Thyroid gland (tissue), 4 donors: Measurements from ENCODE around the gene PDIA4. TPM values are rescaled to one million over a fixed set of nuclear protein-coding genes. Genes with fewer than 3 reads are reported as not detected.

ENCODE experiments used
- DNase-seq, 2 donors: peaks; one replicate each; pipeline ENCODE4 v3.0.0-alpha.2; 2019
- H3K27ac ChIP-seq, 3 donors: fragments of 200-600 bp; sonication (generic); 1 replicate in 2 of 3; 2 replicates in 1 of 3; pipeline ENCODE4 v1.5.1; 2016 to 2019; ENCODE audit warnings: mild to moderate bottlenecking in 1 of 3, moderate library complexity in 1 of 3
- H3K27me3 ChIP-seq: fragments of 200-600 bp; sonication (generic); one replicate; pipeline ENCODE4 v1.5.1; 2019
- H3K36me3 ChIP-seq, 2 donors: fragments of 200-600 bp; sonication (generic); one replicate each; pipeline ENCODE4 v1.5.1; 2016 to 2019
- H3K4me1 ChIP-seq, 2 donors: fragments of 200-600 bp; sonication (generic); one replicate each; pipeline ENCODE4 v1.5.1; 2017 to 2019
- H3K4me3 ChIP-seq, 3 donors: fragments of 200-600 bp; sonication (generic); replicated peaks in 1 of 3; 1 replicate in 2 of 3; 2 replicates in 1 of 3; pipeline ENCODE4 v1.5.1; 2016; ENCODE audit warnings: mild to moderate bottlenecking in 1 of 3
- H3K9me3 ChIP-seq: fragments of 200-600 bp; sonication (generic); one replicate; pipeline ENCODE4 v1.5.1; 2017
- POLR2A ChIP-seq, 2 donors: fragments of 450-650 bp; IDR thresholded peaks; one replicate each; pipeline ENCODE4 v1.6.1; 2017; ENCODE audit warnings: antibody characterized with exemption in 2 of 2, mild to moderate bottlenecking in 2 of 2, moderate library complexity in 1 of 2
- WGBS, 2 donors: methylation state at CpG; one replicate each; pipeline ENCODE4 v1.1.5; 2017; 5-methylcytosine and 5-hydroxymethylcytosine counted together
- intact Hi-C: fragments of 100-400 bp; cut with DNase I; formaldehyde crosslinking; loops from one replicate; pipeline ENCODE4 v1.15.1; 2023
- total RNA-seq, 4 donors: library from RNA; depleted of rRNA; stranded (reverse); fragments of >200 nt; gene quantifications; one replicate each; pipeline ENCODE4 v1.2.3, GENCODE V29; 2016
- TF ChIP-seq, protein P1 (sequence below), 6 experiments: fragments of 200-600 bp in 3 of 6; fragments of 450-650 bp in 3 of 6; sonication (generic) in 3 of 6; IDR thresholded peaks; one replicate each; pipeline ENCODE4 v1.5.1; 2016 to 2019; ENCODE audit warnings: antibody characterized with exemption in 6 of 6, mild to moderate bottlenecking in 2 of 6, inconsistent platforms in 1 of 6, moderate library complexity in 1 of 6

Gene PDIA4
- total RNA-seq, 4 donors from 2014 or later = 172 to 749 (median 498) TPM

DNA sequence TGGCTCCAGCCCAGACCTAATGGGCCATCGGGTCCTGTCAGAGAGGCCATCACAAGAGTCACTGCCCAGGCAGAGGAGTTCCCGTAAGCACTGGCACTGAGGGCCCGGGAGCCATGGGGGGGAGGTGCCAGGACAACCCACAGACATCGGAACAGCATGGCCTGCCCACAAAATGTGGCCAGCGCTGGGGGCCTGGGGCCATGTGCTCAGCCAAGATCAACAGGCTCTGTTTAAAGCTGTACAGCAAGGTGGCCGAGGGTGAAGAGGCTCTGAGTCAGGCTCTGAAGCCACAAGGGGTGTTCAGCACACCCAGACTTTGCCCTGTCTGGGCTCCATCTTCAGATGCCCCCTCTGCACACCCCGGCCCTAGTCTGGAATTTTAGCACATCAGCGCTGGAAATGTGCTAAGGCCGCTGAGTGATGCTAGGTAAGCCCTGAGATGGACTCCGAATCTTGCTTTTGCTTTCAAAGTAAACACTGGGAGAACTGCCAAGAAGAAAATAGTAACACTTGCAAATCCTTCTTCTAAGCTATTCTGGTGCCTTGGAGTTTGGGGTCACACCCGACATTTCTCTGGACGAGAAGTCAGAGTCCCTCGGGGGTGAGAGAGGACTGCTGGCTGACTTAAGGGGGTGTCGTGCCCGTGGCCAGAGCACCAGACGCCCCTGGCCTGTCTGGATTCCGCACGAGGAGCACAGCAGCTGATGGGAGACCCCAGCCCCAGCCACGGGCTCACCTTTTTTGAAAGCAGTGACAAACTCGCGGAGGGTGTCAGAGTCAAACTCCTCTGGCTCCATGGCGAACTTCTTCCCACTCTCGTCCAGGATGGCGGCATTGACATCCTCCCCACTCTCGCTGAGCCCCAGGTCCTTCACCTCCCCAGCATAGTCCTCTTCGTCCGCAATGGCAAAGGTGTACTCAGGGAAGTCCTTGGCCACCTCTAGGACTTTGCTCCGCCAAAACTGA lies 23.6 kb downstream of the PDIA4 start:
- TF ChIP-seq, protein P1, sequence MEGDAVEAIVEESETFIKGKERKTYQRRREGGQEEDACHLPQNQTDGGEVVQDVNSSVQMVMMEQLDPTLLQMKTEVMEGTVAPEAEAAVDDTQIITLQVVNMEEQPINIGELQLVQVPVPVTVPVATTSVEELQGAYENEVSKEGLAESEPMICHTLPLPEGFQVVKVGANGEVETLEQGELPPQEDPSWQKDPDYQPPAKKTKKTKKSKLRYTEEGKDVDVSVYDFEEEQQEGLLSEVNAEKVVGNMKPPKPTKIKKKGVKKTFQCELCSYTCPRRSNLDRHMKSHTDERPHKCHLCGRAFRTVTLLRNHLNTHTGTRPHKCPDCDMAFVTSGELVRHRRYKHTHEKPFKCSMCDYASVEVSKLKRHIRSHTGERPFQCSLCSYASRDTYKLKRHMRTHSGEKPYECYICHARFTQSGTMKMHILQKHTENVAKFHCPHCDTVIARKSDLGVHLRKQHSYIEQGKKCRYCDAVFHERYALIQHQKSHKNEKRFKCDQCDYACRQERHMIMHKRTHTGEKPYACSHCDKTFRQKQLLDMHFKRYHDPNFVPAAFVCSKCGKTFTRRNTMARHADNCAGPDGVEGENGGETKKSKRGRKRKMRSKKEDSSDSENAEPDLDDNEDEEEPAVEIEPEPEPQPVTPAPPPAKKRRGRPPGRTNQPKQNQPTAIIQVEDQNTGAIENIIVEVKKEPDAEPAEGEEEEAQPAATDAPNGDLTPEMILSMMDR (IDR thresholded peaks at IDR 0.05) = no peak
- TF ChIP-seq POLR2A (IDR thresholded peaks at IDR 0.05) = no peak
- no peak overlapping the region for H3K27ac ChIP-seq
- intact Hi-C loops = loop anchor here (5.0 kb wide), 1 partner anchor 63 kb away; no protein-coding TSS in a partner anchor
- H3K27me3 ChIP-seq = no peaks in the 10 kb centered on the region
- no peaks in the 10 kb centered on the region for H3K4me1 ChIP-seq
- peaks cover 62 to 80% of the 10 kb centered on the region in 2 donors for H3K36me3 ChIP-seq
- no peaks in the 10 kb centered on the region for H3K9me3 ChIP-seq
- H3K4me3 ChIP-seq = no peak overlapping the region
- 90% methylated on average over 21 to 24 of the region's 28 CpGs for WGBS, 2 donors
- DNase-seq = no peak

- Histone ChIP-seq H3K9me3 (no peaks in the 10 kb centered on the region), H3K4me3 (no peak overlapping the region), H3K27me3 (no peaks in the 10 kb centered on the region), H3K4me1 (no peaks in the 10 kb centered on the region), H3K36me3 (peaks cover 57 to 71% of the 10 kb centered on the region in 2 donors), H3K27ac (no peak overlapping the region)
- DNase-seq = no peak
- no peak for TF ChIP-seq POLR2A (IDR thresholded peaks at IDR 0.05)
- TF ChIP-seq, protein P1 (IDR thresholded peaks at IDR 0.05) = no peak
- 95% methylated on average over 27 of the region's 27 CpGs for WGBS, 2 donors
- intact Hi-C loops = loop anchor here (5.0 kb wide), 1 partner anchor 64 kb away; no protein-coding TSS in a partner anchor
These were observed 24.6 kb downstream of the PDIA4 start for GRCh38 chr7:149003560-149004305.

- Histone ChIP-seq H3K27me3 (no peaks in the 10 kb centered on the region), H3K27ac (no peak overlapping the region), H3K4me3 (no peak overlapping the region), H3K4me1 (no peaks in the 10 kb centered on the region), H3K36me3 (peaks cover 50 to 66% of the 10 kb centered on the region in 2 donors), H3K9me3 (no peaks in the 10 kb centered on the region)
- TF ChIP-seq, protein P1 (IDR thresholded peaks at IDR 0.05) = no peak
- TF ChIP-seq POLR2A (IDR thresholded peaks at IDR 0.05) = no peak
- 92 to 94% methylated on average over 11 of the region's 11 CpGs for WGBS, 2 donors
- no peak for DNase-seq
- intact Hi-C loops = loop anchor here (5.0 kb wide), 1 partner anchor 64 kb away; no protein-coding TSS in a partner anchor
These were observed 25.3 kb downstream of the PDIA4 start for GRCh38 chr7:149003018-149003417.

- 96 to 97% methylated on average over 8 to 13 of the region's 13 CpGs for WGBS, 2 donors
- TF ChIP-seq, protein P1 (IDR thresholded peaks at IDR 0.05) = no peak
- TF ChIP-seq POLR2A (IDR thresholded peaks at IDR 0.05) = no peak
- no peaks in the 10 kb centered on the region for H3K9me3 ChIP-seq
- intact Hi-C loops = loop anchor here (5.0 kb wide), 1 partner anchor 65 kb away; no protein-coding TSS in a partner anchor
- no peaks in the 10 kb centered on the region for H3K4me1 ChIP-seq
- H3K27me3 ChIP-seq = no peaks in the 10 kb centered on the region
- H3K36me3 ChIP-seq = peaks cover 45 to 62% of the 10 kb centered on the region in 2 donors
- H3K27ac ChIP-seq = no peak overlapping the region
- H3K4me3 ChIP-seq = no peak overlapping the region
- DNase-seq = no peak
These were observed 25.7 kb downstream of the PDIA4 start for GRCh38 chr7:149002604-149003003.
